ENCODE measurements around the gene GPR62. TPM values are rescaled to one million over a fixed set of nuclear protein-coding genes. Genes with fewer than 3 reads are reported as not detected.

Gene GPR62
- polyA plus RNA-seq, 12 donors, result 0.22 to 1.0 (median 0.36) TPM; not detected in 2

- DNase-seq, result no peak
Observed at GRCh38 chr3:51935886-51936755, 19.1 kb upstream of the GPR62 start.

- no peak for DNase-seq
Observed at GRCh38 chr3:51937014-51937413, 18.2 kb upstream of the GPR62 start.

- no peak for DNase-seq
Observed at GRCh38 chr3:51937611-51938450, 17.4 kb upstream of the GPR62 start.

- no peak for DNase-seq
Observed at GRCh38 chr3:51938780-51939425, 16.3 kb upstream of the GPR62 start.

GRCh38 chr3:51940648-51941462, 14.3 kb upstream of the GPR62 start:
- DNase-seq, result no peak

GRCh38 chr3:51941463-51941797, 13.8 kb upstream of the GPR62 start:
- DNase-seq, result no peak

GRCh38 chr3:51941798-51942602, 13.2 kb upstream of the GPR62 start, which contains the start of the genes PARP3 and RRP9:
TSS of gene PARP3 (plus strand) at chr3:51942363. CDS start at chr3:51943356, 993 bp downstream.
TSS of gene RRP9 (minus strand) at chr3:51941904. CDS start at chr3:51941867, 37 bp downstream.
- DNase-seq, result peak; percentile 100

GRCh38 chr3:51942603-51943450, 12.4 kb upstream of the GPR62 start:
- DNase-seq, result no peak

GRCh38 chr3:51943451-51944391, 11.5 kb upstream of the GPR62 start:
- no peak for DNase-seq

- no peak for DNase-seq
Observed at GRCh38 chr3:51944451-51945021, 10.6 kb upstream of the GPR62 start.

- DNase-seq, result no peak
Observed at GRCh38 chr3:51945031-51945840, 9.9 kb upstream of the GPR62 start.

- no peak for DNase-seq
Observed at GRCh38 chr3:51945926-51946705, 9.1 kb upstream of the GPR62 start.

GRCh38 chr3:51946796-51947195, 8.4 kb upstream of the GPR62 start:
- no peak for DNase-seq

GRCh38 chr3:51947215-51947900, 7.8 kb upstream of the GPR62 start:
- no peak for DNase-seq

- no peak for DNase-seq
Observed at GRCh38 chr3:51948016-51948580, 7.1 kb upstream of the GPR62 start.

All from muscle of arm (tissue), 12 donors.